HS-27A (cell line): ENCODE results near the gene NUBP2.

Experiments used
- DNase-seq: peaks from one replicate; pipeline ENCODE4 v3.0.0-alpha.2; 2012; ENCODE audit warnings: low read depth, missing footprints

NUBP2 gene

GRCh38 chr16:1772362-1772907, 10.3 kb upstream of the NUBP2 start, which contains the start of gene EME2:
EME2 (plus strand) TSS chr16:1772810; CDS start chr16:1773228, 418 bp downstream.
- DNase-seq = no peak

DNA sequence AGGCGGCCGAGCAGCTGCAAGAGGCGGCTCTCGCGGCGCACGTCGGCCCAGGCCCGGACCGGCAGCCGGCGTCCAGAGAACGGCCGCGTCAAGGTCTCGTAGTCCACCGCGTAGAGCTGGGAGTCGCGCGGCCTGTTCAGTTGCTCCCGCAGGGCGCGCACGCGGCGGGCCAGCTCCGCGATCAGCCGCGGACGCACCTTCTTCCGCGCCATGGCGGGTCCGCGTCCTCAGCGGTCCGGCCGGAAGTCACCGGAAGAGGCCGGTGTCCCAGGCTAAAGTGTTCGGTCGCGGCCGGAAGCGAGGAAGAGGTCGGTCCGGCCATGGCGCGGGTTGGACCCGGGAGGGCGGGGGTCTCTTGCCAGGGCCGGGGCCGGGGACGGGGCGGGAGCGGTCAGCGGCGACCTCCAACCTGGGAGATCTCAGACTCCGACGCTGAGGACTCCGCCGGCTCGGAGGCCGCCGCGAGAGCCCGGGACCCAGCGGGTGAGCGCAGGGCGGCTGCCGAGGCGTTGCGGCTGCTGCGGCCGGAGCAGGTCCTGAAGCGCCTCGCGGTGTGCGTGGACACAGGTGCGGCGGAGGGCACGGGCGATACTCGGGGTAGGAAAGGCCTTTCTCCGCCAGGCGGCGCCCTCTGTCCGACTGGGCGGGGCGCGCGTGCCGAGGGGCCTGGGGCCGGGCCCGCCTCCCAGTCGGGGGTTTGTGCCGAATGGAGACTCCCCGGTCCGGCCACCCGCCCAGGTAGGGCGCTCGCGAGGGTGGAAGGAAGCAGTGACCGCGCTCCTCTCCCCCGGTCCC, 9.7 kb upstream of the NUBP2 start, which contains the start of gene MRPS34:
Gene MRPS34, minus strand, starts transcription at position 227 of the 795 bp plus-strand sequence. Its CDS starts 15 bp downstream, at position 212.
- DNase-seq = no peak

- DNase-seq = no peak
Observed at GRCh38 chr16:1773703-1774447, 8.9 kb upstream of the NUBP2 start.

DNA sequence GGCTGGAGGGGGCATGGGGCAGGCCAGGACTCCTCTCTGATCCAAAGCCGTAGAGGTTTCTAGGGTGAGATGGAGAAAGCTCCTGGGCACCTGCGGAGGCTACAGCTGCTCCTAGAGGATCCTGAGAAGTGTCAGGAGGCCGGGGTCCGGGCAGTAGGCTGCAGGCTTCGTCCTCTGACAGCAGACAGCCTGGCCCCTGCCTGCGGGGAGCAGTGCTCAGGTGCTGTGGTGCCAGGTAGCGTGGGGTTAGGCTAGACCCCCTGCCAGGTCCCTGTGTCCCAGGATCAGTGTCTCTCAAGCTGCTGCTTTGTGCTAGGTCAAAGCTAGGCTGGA, 8.3 kb upstream of the NUBP2 start:
- no peak for DNase-seq

GRCh38 chr16:1775006-1775845, 7.5 kb upstream of the NUBP2 start:
- no peak for DNase-seq

- no peak for DNase-seq
Observed at GRCh38 chr16:1775846-1776671, 6.7 kb upstream of the NUBP2 start.

DNA sequence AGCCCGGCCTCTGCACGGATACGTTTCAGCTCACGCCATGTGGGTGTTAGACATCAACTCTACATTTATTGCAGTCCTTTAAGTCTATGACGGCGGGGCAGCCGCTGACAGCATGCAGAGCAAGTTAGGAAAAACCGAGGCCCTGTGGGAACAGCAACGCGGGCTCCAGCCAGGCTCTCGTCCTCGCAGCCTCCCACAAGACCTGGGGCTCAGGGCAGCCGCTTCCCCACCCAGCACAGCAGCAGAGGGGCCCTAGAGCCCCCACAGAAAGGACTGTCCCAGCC, 6.1 kb upstream of the NUBP2 start:
- no peak for DNase-seq

GRCh38 chr16:1776991-1777374, 5.8 kb upstream of the NUBP2 start:
- DNase-seq = no peak

GRCh38 chr16:1777375-1778199, 5.2 kb upstream of the NUBP2 start:
- no peak for DNase-seq

DNA sequence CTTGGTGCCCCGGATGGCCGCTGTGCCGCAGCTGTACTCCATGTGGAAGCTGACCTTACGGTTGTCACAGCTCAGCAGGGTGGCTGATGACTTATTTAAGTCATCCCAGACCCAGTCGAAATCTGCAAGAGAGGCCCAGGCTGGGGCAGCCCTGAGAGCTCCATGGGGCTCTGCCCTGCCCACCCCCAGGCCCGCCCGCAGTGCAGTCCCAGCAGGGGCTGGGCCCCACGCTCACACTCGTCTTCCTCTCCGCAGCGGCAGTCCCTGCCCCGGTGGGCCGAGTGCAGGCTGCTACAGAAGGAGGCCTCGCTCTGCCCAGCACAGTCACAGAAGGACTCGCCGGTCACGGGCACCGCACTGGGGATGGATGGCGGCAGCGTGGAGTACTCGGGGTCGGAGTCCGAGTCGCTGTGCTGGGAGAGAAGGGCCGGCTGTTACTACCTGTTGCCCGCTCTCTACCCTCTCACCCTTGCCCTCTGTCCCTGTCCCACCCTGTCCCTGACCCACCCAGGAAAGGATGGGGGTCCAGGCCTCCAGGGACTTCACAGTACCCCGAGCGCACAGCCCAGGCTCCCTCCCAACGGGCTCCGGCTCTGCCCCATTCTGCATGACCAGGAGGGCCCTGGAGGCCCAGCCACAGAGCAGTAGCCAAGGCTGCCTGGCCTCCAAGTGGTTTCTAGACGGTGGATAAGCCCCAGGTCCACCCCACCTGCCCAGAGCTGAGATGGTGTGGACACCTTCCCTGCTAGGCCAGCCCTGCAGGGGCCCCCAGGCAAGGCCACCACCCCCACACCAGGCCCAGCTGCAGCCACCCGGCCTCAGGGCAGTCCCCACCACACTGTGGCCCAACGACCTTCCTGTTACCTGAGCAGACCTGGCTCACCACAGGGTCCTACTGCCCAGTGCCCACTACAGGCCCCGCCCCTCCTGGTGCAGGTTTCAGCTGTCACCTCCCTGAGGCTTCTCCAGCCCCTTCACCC, 4.3 kb upstream of the NUBP2 start:
- DNase-seq = no peak

DNA sequence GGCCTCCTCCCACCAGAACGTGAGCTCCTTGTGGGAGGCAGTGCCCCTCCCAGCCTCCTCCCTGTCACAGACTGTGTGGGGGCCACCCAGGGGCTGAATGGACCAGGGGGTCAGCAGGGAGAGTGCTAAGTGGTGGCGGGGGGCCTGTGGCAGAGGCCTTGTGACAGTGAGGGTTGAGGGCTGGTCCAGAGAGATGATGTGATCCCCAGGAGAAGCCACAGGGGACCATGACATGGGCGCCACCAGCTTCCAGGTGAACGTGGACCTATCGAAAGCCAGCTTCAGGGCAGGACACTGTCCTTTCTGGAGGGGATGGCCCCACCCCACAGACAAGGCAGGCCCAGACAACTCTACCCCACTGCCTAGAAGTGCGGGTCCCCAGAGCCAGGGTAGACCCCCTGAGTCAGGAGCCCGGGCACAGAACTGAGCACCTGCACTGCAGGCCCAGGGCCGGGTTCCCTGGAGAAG, 3.5 kb upstream of the NUBP2 start:
- no peak for DNase-seq

- no peak for DNase-seq
Observed at GRCh38 chr16:1779741-1780676, 2.8 kb upstream of the NUBP2 start.

DNA sequence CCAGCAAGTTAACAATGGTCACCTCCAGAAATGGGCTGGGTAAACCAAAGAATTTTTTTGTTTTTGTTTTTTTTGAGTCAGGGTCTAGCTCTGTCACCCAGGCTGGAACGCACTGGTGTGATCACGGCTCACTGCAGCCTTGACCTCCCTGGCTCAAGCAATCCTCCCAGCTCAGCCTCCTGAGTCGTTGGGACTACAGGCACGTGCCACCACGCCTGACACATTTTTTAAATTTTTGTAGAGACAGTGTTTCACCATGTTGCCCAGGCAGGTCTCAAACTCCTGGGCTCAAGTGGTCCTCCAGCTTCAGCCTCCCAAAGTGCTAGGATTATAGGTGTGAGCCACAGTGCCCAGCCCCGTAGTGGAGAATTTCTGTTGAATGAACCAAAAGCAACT, 2.1 kb upstream of the NUBP2 start:
- no peak for DNase-seq

DNA sequence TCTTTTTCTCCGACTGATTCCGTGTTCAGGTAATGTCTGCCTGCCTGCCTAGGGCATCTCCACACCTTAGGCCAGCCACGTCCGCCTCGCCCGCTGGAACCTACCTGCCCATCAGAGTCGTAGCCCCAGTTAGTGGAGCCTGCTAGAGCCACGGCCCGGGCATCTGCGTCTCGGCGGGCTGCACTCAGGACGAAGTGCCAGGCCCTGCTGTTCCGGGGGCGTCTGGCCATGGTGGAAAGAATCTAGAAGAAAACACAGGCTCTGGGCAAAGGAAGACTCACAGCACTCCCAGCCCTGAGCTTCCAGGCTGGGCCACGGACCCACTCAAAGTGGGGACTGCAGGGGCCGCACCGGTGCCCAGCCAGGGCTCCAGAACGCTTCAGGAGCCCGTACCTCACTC, 1.5 kb upstream of the NUBP2 start:
- no peak for DNase-seq

DNA sequence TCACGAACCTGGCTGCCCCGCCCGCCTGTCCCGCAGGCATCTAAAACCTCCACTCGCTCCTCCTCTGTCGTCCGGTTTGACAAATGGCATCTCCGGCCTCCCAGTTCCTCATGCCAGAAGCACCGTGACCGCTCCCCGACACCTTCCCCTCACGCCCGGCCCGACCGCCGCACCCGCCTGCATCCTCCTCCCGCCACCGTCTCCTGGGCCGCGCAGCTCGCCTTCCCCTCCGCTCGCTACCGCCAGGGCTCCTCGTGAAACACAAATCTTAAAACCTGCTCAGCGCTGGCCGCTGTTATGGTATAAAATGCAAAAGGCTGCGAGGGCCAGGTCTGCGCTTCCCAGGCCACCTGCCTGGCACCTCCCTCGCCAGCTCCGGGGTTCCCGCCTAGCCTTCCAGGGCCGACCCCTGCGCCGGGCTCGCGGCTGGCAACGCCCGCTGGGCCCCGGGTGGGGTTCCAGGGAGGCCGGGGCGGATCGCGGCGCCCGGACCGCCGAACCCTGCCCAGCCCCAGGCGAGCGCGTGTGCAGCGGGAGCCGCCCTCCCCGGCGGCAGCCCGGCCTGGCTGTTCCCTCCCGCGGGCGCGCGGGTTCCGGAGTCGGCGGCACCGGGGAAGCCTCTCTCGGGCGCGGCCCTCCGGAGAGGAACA, 877 bp upstream of the NUBP2 start:
- no peak for DNase-seq

DNA sequence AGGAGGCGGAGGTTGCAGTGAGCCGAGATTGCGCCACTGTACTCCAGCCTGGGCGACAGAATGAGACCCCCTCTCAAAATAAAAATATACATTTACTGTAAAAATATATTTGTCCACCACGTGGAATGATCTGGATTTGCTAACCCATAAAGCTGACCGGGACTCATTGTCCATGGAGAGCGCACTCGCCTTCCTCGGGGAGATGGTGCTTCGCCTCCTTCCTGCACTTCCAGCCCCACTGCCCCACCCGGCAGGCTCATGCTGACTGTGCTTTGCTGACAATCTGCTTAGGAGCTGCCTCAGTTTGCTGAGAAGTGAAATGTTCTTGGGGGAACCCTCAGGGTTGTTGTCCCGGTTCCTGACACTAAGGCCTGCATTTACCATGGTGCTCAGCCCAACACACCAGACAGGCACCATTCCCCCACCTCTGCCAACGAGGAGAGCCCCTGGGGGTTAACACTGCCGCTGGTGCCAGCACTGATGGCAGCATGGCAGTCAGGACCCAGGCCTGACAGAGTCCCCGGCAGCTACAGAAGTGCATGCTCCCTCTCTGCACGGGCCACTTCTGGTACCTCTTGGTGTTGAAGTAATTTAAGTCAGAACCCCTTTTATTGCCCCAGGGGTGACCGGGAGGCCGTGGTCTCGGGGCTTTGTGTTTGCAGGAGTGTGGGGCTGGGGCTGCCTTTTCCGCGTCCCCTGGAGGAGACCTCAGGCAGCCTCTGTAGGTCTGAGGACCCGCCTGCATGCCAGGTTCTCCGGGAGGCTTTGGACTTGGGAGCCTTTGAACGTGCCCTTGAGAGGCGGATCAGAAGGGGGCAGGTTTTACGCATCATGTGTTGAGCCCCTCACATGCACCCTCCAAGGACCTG, 2.5 kb downstream of the NUBP2 start:
- DNase-seq = no peak

- DNase-seq = no peak
Observed at GRCh38 chr16:1785846-1786170, 3.0 kb downstream of the NUBP2 start.
